ENCODE data around the gene ARG1.

ARG1 gene

GRCh38 chr6:131587909-131588308, 14.9 kb downstream of the ARG1 start:
- no peak for FAIRE-seq

- FAIRE-seq = no peak
Measured at GRCh38 chr6:131588643-131589042, 15.6 kb downstream of the ARG1 start.

GRCh38 chr6:131592935-131593334, 19.9 kb downstream of the ARG1 start:
- FAIRE-seq = no peak

- FAIRE-seq = no peak
Measured at GRCh38 chr6:131594074-131594473, 21.0 kb downstream of the ARG1 start.

GRCh38 chr6:131597446-131597845, 24.4 kb downstream of the ARG1 start:
- FAIRE-seq = no peak

- FAIRE-seq = no peak
Measured at GRCh38 chr6:131600716-131601115, 27.7 kb downstream of the ARG1 start.

- FAIRE-seq = no peak
Measured at GRCh38 chr6:131602781-131603312, 29.8 kb downstream of the ARG1 start.

- no peak for FAIRE-seq
Measured at GRCh38 chr6:131613296-131613925, 40.4 kb downstream of the ARG1 start.

- FAIRE-seq = no peak
Measured at GRCh38 chr6:131615275-131615674, 42.2 kb downstream of the ARG1 start.

- peak; percentile 66 for FAIRE-seq
Measured at GRCh38 chr6:131627724-131628682, 55.0 kb downstream of the ARG1 start, which contains the start of gene MED23. Gene MED23, minus strand, starts transcription at chr6:131628242. Its CDS starts 193 bp downstream, at chr6:131628049.

GRCh38 chr6:131628726-131629125, 55.7 kb downstream of the ARG1 start:
- FAIRE-seq = no peak

GRCh38 chr6:131629651-131630050, 56.6 kb downstream of the ARG1 start:
- no peak for FAIRE-seq

GRCh38 chr6:131631625-131632289, 58.7 kb downstream of the ARG1 start:
- no peak for FAIRE-seq

Data from G401.6 (cell line).